HepG2 (cell line): ENCODE results near the gene TAS1R3. TPM values are rescaled to one million over a fixed set of nuclear protein-coding genes. Genes with fewer than 3 reads are reported as not detected.

Experiments used
- ARID2 ChIP-seq: sonication (generic); formaldehyde crosslinking; IDR thresholded peaks from 2 replicates; pipeline ENCODE4 v1.8.1; 2022; ENCODE audit warnings: mild to moderate bottlenecking, missing genetic modification reagents, borderline replicate concordance
- NFATC3 ChIP-seq: sonication (generic); formaldehyde crosslinking; IDR thresholded peaks from 2 replicates; pipeline ENCODE4 v1.5.1; 2020; ENCODE audit warnings: mild to moderate bottlenecking, missing genetic modification reagents
- REPIN1 ChIP-seq: sonication (generic); formaldehyde crosslinking; IDR thresholded peaks from 2 replicates; pipeline ENCODE4 v1.8.0; 2022; ENCODE audit warnings: missing genetic modification reagents, low read depth, mild to moderate bottlenecking, borderline replicate concordance
- RFX1 ChIP-seq: fragments of 450-650 bp; IDR thresholded peaks from 2 replicates; pipeline ENCODE4 v1.6.1; 2017
- SALL1 ChIP-seq: sonication (generic); formaldehyde crosslinking; IDR thresholded peaks from 2 replicates; pipeline ENCODE4 v1.8.0; 2022; ENCODE audit warnings: mild to moderate bottlenecking, missing genetic modification reagents
- SP140L ChIP-seq: sonication (generic); formaldehyde crosslinking; IDR thresholded peaks from 2 replicates; pipeline ENCODE4 v1.4.0; 2020; ENCODE audit warnings: missing genetic modification reagents, borderline replicate concordance
- U2AF1 ChIP-seq: fragments of 200-400 bp; formaldehyde crosslinking; optimal IDR thresholded peaks from 2 replicates; pipeline ENCODE3; 2017; ENCODE audit warnings: mild to moderate bottlenecking, low read depth, low read length
- ZNF207 ChIP-seq: fragments of 450-650 bp; IDR thresholded peaks from 2 replicates; pipeline ENCODE4 v1.6.1; 2016; ENCODE audit warnings: antibody characterized with exemption, borderline replicate concordance
- ZNF251 ChIP-seq: sonication (generic); formaldehyde crosslinking; IDR thresholded peaks from 2 replicates; pipeline ENCODE4 v1.9.0; 2021; ENCODE audit warnings: mild to moderate bottlenecking, missing genetic modification reagents
- ZNF557 ChIP-seq: sonication (generic); formaldehyde crosslinking; IDR thresholded peaks from 2 replicates; pipeline ENCODE4 v1.4.0; 2020; ENCODE audit warnings: missing genetic modification reagents
- ZNF598 ChIP-seq: sonication (generic); formaldehyde crosslinking; IDR thresholded peaks from 2 replicates; pipeline ENCODE4 v1.5.1; 2020; ENCODE audit warnings: mild to moderate bottlenecking, missing genetic modification reagents, borderline replicate concordance
- ZNF605 ChIP-seq: sonication (generic); formaldehyde crosslinking; IDR thresholded peaks from 2 replicates; pipeline ENCODE4 v1.8.0; 2022; ENCODE audit warnings: mild to moderate bottlenecking, missing genetic modification reagents
- ZNF775 ChIP-seq: sonication (generic); formaldehyde crosslinking; IDR thresholded peaks from 2 replicates; pipeline ENCODE4 v1.4.0; 2020; ENCODE audit warnings: missing genetic modification reagents, mild to moderate bottlenecking, moderate library complexity, borderline replicate concordance
- polyA plus RNA-seq, 8 experiments: library from polyadenylated mRNA; depleted of rRNA in 3 of 8; stranded (reverse) in 7 of 8; unstranded in 1 of 8; fragments of >200 nt; fragmentation: Illumina TruSeq in 4 of 8; extraction: Trizol in 4 of 8; gene quantifications; 2 replicates each; pipeline versions ENCODE4 v1.2.1 to v1.2.3, GENCODE V29; 2011 to 2016; ENCODE audit warnings: low read depth in 4 of 8, missing spikeins in 1 of 8, mixed read lengths in 1 of 8; ENCODE audit not compliant: insufficient read depth in 1 of 8
- total RNA-seq, 5 experiments: library from RNA; depleted of rRNA; stranded (reverse); fragments of >200 nt; fragmentation: Illumina TruSeq; extraction: Trizol; gene quantifications; 2 replicates each; pipeline ENCODE4 v1.2.3, GENCODE V29; 2016; ENCODE audit warnings: low read depth in 1 of 5
- TF ChIP-seq, protein P1 (sequence below): sonication (generic); formaldehyde crosslinking; IDR thresholded peaks from 2 replicates; pipeline ENCODE4 v1.4.0; 2020; ENCODE audit warnings: missing genetic modification reagents, mild to moderate bottlenecking, borderline replicate concordance
- TF ChIP-seq, protein P2 (sequence below): IDR thresholded peaks from 2 replicates; pipeline ENCODE4 v1.4.0; 2020; ENCODE audit warnings: mild to moderate bottlenecking, missing genetic modification reagents
- TF ChIP-seq, protein P3 (sequence below): sonication (generic); formaldehyde crosslinking; IDR thresholded peaks from 2 replicates; pipeline ENCODE4 v1.5.1; 2020; ENCODE audit warnings: missing genetic modification reagents, mild to moderate bottlenecking, borderline replicate concordance
- TF ChIP-seq, protein P4 (sequence below): sonication (generic); formaldehyde crosslinking; IDR thresholded peaks from 2 replicates; pipeline ENCODE4 v1.8.0; 2022; ENCODE audit warnings: missing genetic modification reagents, mild to moderate bottlenecking, moderate library complexity, borderline replicate concordance
- TF ChIP-seq, protein P5 (sequence below): sonication (generic); formaldehyde crosslinking; IDR thresholded peaks from 2 replicates; pipeline ENCODE4 v1.8.0; 2022; ENCODE audit warnings: missing genetic modification reagents, low read depth, mild to moderate bottlenecking, borderline replicate concordance

The TAS1R3 gene
- total and polyA plus RNA-seq, 2 of the 13 experiments (the other 11 are each of a cell fraction or from before 2014, with no cell fraction given): 0.13 to 0.15 TPM

DNA sequence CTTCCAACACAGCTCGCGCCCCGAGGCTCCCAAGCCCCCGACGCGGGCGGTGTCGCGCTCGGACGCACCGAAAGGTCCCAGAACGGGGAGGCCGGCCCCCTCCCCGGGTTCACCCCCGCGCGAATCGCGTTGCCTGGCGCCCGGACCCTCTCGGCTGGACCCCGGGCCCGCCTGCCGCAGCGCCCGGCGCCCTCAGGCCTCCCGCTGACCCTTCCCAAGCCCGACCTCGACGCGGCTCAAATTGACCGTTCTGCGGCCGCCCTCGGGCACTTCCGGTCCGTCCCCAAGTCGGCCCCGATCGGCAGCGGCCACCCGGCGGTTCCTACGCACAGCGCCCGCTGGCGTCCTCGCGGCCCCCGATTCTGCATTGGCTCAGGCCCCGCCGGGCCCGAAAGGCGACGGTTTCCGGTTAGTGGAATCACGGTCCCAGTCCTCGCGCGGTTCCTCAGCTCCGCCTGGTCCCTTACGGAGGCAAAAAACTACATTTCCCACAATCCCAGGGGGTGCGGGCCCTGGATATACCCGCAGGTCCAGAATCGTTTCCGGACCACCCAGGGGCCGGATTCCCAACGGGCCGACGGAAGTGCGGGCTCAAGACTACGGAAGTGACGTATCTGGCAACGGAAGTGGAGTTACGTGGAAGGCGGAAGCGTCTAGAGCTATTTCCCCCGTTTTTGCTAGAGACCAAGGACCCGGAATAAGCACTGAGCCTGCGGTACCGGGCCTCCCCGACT is 44.0 kb downstream of the TAS1R3 start, which contains the start of gene AURKAIP1 (continued):
- TF ChIP-seq, protein P1, sequence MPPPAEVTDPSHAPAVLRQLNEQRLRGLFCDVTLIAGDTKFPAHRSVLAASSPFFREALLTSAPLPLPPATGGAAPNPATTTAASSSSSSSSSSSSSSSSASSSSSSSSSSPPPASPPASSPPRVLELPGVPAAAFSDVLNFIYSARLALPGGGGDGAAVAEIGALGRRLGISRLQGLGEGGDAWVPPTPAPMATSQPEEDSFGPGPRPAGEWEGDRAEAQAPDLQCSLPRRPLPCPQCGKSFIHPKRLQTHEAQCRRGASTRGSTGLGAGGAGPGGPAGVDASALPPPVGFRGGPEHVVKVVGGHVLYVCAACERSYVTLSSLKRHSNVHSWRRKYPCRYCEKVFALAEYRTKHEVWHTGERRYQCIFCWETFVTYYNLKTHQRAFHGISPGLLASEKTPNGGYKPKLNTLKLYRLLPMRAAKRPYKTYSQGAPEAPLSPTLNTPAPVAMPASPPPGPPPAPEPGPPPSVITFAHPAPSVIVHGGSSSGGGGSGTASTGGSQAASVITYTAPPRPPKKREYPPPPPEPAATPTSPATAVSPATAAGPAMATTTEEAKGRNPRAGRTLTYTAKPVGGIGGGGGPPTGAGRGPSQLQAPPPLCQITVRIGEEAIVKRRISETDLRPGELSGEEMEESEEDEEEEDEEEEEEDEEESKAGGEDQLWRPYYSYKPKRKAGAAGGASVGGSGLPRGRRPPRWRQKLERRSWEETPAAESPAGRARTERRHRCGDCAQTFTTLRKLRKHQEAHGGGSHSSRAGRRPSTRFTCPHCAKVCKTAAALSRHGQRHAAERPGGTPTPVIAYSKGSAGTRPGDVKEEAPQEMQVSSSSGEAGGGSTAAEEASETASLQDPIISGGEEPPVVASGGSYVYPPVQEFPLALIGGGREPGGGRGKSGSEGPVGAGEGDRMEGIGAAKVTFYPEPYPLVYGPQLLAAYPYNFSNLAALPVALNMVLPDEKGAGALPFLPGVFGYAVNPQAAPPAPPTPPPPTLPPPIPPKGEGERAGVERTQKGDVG (CRISPR knock-in tag): no peak
- TF ChIP-seq, protein P2, sequence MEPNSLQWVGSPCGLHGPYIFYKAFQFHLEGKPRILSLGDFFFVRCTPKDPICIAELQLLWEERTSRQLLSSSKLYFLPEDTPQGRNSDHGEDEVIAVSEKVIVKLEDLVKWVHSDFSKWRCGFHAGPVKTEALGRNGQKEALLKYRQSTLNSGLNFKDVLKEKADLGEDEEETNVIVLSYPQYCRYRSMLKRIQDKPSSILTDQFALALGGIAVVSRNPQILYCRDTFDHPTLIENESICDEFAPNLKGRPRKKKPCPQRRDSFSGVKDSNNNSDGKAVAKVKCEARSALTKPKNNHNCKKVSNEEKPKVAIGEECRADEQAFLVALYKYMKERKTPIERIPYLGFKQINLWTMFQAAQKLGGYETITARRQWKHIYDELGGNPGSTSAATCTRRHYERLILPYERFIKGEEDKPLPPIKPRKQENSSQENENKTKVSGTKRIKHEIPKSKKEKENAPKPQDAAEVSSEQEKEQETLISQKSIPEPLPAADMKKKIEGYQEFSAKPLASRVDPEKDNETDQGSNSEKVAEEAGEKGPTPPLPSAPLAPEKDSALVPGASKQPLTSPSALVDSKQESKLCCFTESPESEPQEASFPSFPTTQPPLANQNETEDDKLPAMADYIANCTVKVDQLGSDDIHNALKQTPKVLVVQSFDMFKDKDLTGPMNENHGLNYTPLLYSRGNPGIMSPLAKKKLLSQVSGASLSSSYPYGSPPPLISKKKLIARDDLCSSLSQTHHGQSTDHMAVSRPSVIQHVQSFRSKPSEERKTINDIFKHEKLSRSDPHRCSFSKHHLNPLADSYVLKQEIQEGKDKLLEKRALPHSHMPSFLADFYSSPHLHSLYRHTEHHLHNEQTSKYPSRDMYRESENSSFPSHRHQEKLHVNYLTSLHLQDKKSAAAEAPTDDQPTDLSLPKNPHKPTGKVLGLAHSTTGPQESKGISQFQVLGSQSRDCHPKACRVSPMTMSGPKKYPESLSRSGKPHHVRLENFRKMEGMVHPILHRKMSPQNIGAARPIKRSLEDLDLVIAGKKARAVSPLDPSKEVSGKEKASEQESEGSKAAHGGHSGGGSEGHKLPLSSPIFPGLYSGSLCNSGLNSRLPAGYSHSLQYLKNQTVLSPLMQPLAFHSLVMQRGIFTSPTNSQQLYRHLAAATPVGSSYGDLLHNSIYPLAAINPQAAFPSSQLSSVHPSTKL (CRISPR knock-in tag): peak; percentile 81
- TF ChIP-seq ZNF775 (CRISPR knock-in tag) (no peak), NFATC3 (CRISPR knock-in tag) (0 out of 2 replicates have a peak, but pooled peaks have one; percentile 49), REPIN1 (peak; percentile 98), ZNF557 (CRISPR knock-in tag) (no peak), SP140L (CRISPR knock-in tag) (no peak; the same call in 1 of the 2 replicates), ZNF605 (CRISPR knock-in tag) (peak; percentile 90), ZNF251 (CRISPR knock-in tag) (no peak), ARID2 (CRISPR knock-in tag) (peak; percentile 22; the same call in 1 of the 2 replicates), ZNF598 (CRISPR knock-in tag) (peak; percentile 93), ZNF207 (no peak), U2AF1 (peak; percentile 93), RFX1 (no peak), SALL1 (CRISPR knock-in tag) (peak; percentile 88)
- TF ChIP-seq, protein P3, sequence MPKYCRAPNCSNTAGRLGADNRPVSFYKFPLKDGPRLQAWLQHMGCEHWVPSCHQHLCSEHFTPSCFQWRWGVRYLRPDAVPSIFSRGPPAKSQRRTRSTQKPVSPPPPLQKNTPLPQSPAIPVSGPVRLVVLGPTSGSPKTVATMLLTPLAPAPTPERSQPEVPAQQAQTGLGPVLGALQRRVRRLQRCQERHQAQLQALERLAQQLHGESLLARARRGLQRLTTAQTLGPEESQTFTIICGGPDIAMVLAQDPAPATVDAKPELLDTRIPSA (CRISPR knock-in tag): peak; percentile 69; the same call in 1 of the 2 replicates
- TF ChIP-seq, protein P4, sequence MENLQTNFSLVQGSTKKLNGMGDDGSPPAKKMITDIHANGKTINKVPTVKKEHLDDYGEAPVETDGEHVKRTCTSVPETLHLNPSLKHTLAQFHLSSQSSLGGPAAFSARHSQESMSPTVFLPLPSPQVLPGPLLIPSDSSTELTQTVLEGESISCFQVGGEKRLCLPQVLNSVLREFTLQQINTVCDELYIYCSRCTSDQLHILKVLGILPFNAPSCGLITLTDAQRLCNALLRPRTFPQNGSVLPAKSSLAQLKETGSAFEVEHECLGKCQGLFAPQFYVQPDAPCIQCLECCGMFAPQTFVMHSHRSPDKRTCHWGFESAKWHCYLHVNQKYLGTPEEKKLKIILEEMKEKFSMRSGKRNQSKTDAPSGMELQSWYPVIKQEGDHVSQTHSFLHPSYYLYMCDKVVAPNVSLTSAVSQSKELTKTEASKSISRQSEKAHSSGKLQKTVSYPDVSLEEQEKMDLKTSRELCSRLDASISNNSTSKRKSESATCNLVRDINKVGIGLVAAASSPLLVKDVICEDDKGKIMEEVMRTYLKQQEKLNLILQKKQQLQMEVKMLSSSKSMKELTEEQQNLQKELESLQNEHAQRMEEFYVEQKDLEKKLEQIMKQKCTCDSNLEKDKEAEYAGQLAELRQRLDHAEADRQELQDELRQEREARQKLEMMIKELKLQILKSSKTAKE: no peak
- TF ChIP-seq, protein P5, sequence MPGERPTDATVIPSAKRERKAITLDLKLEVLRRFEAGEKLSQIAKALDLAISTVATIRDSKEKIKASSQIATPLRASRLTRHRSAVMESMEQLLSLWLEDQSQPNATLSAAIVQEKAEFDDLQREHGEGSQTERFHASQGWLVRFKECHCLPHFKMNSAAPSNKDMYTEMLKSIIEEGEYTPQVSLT (CRISPR knock-in tag): no peak
